Heart right ventricle (tissue), 16 donors: ENCODE measurements around the gene PARD6A. TPM values are rescaled to one million over a fixed set of nuclear protein-coding genes. Genes with fewer than 3 reads are reported as not detected.

ENCODE experiments used
- ATAC-seq, 8 donors: fragments of 200-7000 bp; cut with Tn5 transposase; one replicate each; pipeline ENCODE4 v1.9.1; 2020; ENCODE audit warnings: mild to moderate bottlenecking in 8 of 8, moderate library complexity in 8 of 8, moderate number of reproducible peaks in 1 of 8
- DNase-seq, 2 donors: peaks; one replicate each; pipeline ENCODE4 v3.0.0-alpha.2; 2020
- H3K27ac ChIP-seq, 10 donors: fragments of 200-600 bp; sonication (generic) in 2 of 10; one replicate each; pipeline versions ENCODE4 v1.5.0 to v1.8.0; 2020 to 2022; ENCODE audit warnings: mild to moderate bottlenecking in 3 of 10
- H3K27me3 ChIP-seq, 7 donors: fragments of 200-600 bp; one replicate each; pipeline ENCODE4 v1.8.0; 2021 to 2022; ENCODE audit warnings: mild to moderate bottlenecking in 2 of 7
- H3K36me3 ChIP-seq, 9 donors: fragments of 200-600 bp; sonication (generic) in 1 of 9; one replicate each; pipeline versions ENCODE4 v1.5.0 to v1.8.0; 2020 to 2022; ENCODE audit warnings: mild to moderate bottlenecking in 2 of 9
- H3K4me1 ChIP-seq, 9 donors: fragments of 200-600 bp; sonication (generic) in 1 of 9; one replicate each; pipeline versions ENCODE4 v1.5.0 to v1.8.0; 2020 to 2022; ENCODE audit warnings: mild to moderate bottlenecking in 4 of 9
- H3K4me3 ChIP-seq, 10 donors: fragments of 200-600 bp; sonication (generic) in 2 of 10; one replicate each; pipeline versions ENCODE4 v1.5.0 to v1.8.0; 2020 to 2022; ENCODE audit warnings: mild to moderate bottlenecking in 7 of 10, moderate library complexity in 2 of 10
- H3K9me3 ChIP-seq, 11 donors: fragments of 200-600 bp in 10 of 11; sonication (generic) in 2 of 11; one replicate each; pipeline versions ENCODE4 v1.5.0 to v1.8.0; 2013 to 2022; ENCODE audit warnings: mild to moderate bottlenecking in 2 of 11, control low read depth in 1 of 11, moderate library complexity in 1 of 11
- CTCF ChIP-seq, 9 donors: fragments of 200-600 bp; sonication (generic) in 2 of 9; IDR thresholded peaks; one replicate each; pipeline versions ENCODE4 v1.5.0 to v1.8.0; 2021 to 2022; ENCODE audit warnings: antibody characterized with exemption in 9 of 9, mild to moderate bottlenecking in 5 of 9, moderate library complexity in 1 of 9
- WGBS, 2 donors: extraction: QIAGEN DNeasy Blood & Tissue Kit; methylation state at CpG; one replicate each; pipeline ENCODE4 v1.1.7; 2013; ENCODE audit warnings: inconsistent platforms in 1 of 2; 5-methylcytosine and 5-hydroxymethylcytosine counted together
- intact Hi-C, 10 donors: fragments of 100-400 bp; cut with DNase I; formaldehyde crosslinking; loops; one replicate each; pipeline versions ENCODE4 v1.11.1 to v1.14.2; 2022
- polyA plus RNA-seq, 2 donors: library from polyadenylated mRNA; stranded (reverse); fragments of 200-250 nt; gene quantifications; one replicate each; pipeline ENCODE4 v1.2.3, GENCODE V29; 2013
- total RNA-seq, 10 donors: library from RNA; stranded (reverse); fragmentation: NEBNext Ultra II Directional in 3 of 10; extraction: Animal tissue kit (Norgen Biotek cat#: 25700) in 3 of 10; gene quantifications; one replicate each; pipeline versions ENCODE4 v1.2.1 to v1.2.4, GENCODE V29; 2021 to 2023
- donor health status: Arrhythmogenic right ventricular cardiomyopathy.
- donor health status: ischemic (EF 13 %, LVEDD 7.1; RV severe dilation, severe dysfunction).
- donor health status: healthy with polysubstance abuse.
- donor health status: DM: no; HTN: yes; CAD: no.
- donor health status: DM: no; HTN: no; CAD: no.
- donor health status: ischemic (EF 25% LVEDD 6.9; RV normal size, moderate dysfunction).
- donor health status: ischemic (EF 25% LVEDD 5.7; RV mildly dilated, moderate dysfunction).
- donor health status: healthy.
- donor health status: DM: yes; HTN: yes; CAD: no.
- donor health status: Ischemic cardiomyopathy.
- donor health status: ischemic (EF 35%, LVEDD 5.7; RV mildly dilated, moderate dysfunction).
- donor health status: nonischemic (EF 11% LVEDD 7.7; RV severe dilation, severe dysfunction).
- donor health status: DM: yes; HTN: yes; CAD: no.
- donor health status: PGD.
- donor health status: ischemic (EF 29% LVEDD 5.4; RV normal size, mild dysfunction).
- donor health status: nonischemic (EF 23%, LVEDD 6.1; RV moderate dilation, normal function).

Gene PARD6A
- total and polyA plus RNA-seq, 12 donors: 1.7 to 5.9 (median 2.4) TPM

GRCh38 chr16:67654403-67654911 lies 6.3 kb upstream of the PARD6A start:
- no peak for ATAC-seq
- H3K27me3 ChIP-seq: peaks cover 0 to 67% (median 57%) of the 10 kb centered on the region in 7 donors
- DNase-seq: peak in 1 of 2 donors; percentile 10
- H3K4me1 ChIP-seq: peaks cover 8 to 31% (median 16%) of the 10 kb centered on the region in 9 donors
- peaks cover 0 to 17% (median 0%) of the 10 kb centered on the region in 9 donors for H3K36me3 ChIP-seq
- H3K9me3 ChIP-seq: no peaks in the 10 kb centered on the region
- H3K27ac ChIP-seq: no peak overlapping the region
- TF ChIP-seq CTCF (IDR thresholded peaks at IDR 0.05): no peak
- 40 to 49% methylated on average over 30 of the region's 30 CpGs for WGBS, 2 donors
- H3K4me3 ChIP-seq: no peak overlapping the region
- intact Hi-C loops: loop anchor here in 2 of 10 donors (5.0 to 10.0 kb wide), 2 partner anchors 90 to 92 kb away; partner anchors contain the start of gene CTCF (in 2 of the 2)

- Histone ChIP-seq H3K9me3 (no peaks in the 10 kb centered on the region), H3K36me3 (peaks cover 0 to 17% (median 0%) of the 10 kb centered on the region in 9 donors), H3K4me1 (peaks cover 8 to 25% (median 19%) of the 10 kb centered on the region in 9 donors), H3K27ac (no peak overlapping the region), H3K27me3 (peaks cover 0 to 58% (median 48%) of the 10 kb centered on the region in 7 donors), H3K4me3 (no peak overlapping the region)
- intact Hi-C loops: loop anchor here in 1 of 10 donors (10.0 kb wide), 1 partner anchor 91 kb away; the partner anchor contains the start of gene CTCF
- no peak for DNase-seq
- WGBS, 2 donors: 73 to 74% methylated on average over 4 of the region's 4 CpGs
- no peak for TF ChIP-seq CTCF (IDR thresholded peaks at IDR 0.05)
- no peak for ATAC-seq
Measured at GRCh38 chr16:67655363-67655762, 5.4 kb upstream of the PARD6A start.

DNA sequence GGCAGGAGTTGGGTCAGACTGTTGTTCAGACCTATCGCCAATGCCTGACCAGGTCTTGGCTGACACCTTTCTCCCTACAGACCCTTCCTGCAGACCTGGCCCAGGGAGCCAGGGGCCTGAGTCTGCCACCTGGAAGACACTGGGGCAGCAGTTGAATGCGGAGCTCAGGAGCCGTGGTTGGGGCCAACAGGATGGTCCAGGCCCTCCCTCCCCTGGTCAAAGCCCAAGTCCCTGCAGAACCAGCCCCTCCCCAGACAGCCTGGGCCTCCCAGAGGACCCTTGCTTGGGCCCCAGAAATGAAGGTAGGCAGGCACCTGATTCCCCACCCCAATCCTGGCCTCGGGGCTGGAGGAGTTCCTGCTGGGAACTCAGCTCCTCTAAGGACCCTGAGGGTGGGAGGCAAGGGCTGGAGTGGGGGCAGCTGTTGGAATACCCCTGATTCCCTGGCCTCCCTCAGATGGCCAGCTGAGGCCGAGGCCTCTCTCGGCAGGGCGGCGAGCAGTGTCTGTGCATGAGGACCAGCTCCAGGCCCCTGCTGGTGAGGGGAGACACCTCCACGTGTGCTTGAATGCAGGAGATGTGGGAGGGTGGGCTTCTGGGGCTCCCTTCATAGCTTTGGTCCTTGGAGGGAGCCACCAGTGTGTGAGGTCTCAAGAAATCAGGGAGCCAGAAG lies 4.3 kb upstream of the PARD6A start:
- H3K27me3 ChIP-seq: peaks cover 0 to 47% (median 37%) of the 10 kb centered on the region in 7 donors
- peaks cover 13 to 32% (median 25%) of the 10 kb centered on the region in 9 donors for H3K4me1 ChIP-seq
- no peak for ATAC-seq
- intact Hi-C loops: loop anchor here in 1 of 10 donors (10.0 kb wide), 1 partner anchor 92 kb away; the partner anchor contains the start of gene CTCF
- no peak overlapping the region for H3K4me3 ChIP-seq
- H3K9me3 ChIP-seq: no peaks in the 10 kb centered on the region
- WGBS, 2 donors: 86 to 91% methylated on average over 9 of the region's 9 CpGs
- DNase-seq: no peak
- H3K27ac ChIP-seq: no peak overlapping the region
- H3K36me3 ChIP-seq: peaks cover 0 to 17% (median 0%) of the 10 kb centered on the region in 9 donors
- no peak for TF ChIP-seq CTCF (IDR thresholded peaks at IDR 0.05)

DNA sequence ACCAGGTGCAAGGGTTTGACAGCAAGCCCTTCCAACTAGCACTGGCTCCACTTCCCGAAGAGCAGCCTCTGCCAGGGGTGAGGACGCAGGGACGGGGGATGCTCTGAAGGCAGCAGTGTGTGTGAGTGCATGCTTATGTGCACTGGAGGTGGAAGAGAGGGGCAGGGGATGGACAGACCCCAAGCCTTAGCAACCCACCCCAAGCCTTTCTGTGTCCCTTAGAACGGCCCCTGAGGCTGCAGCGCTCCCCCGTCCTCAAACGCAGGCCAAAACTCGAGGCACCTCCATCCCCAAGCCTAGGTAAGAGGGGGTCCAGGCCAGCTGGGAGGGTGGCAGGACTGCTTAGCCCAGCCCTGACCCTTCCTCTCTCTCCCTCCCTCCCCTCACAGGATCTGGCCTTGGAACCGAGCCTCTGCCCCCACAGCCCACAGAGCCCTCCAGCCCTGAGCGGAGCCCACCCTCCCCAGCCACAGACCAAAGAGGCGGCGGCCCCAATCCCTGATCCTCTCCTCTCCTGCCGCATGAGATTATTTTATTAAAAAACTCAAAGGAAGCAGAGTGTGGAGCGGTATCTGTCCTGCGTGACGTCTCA lies 3.6 kb upstream of the PARD6A start:
- no peak overlapping the region for H3K27ac ChIP-seq
- TF ChIP-seq CTCF (IDR thresholded peaks at IDR 0.05): no peak
- H3K4me1 ChIP-seq: peaks cover 14 to 35% (median 27%) of the 10 kb centered on the region in 9 donors
- H3K36me3 ChIP-seq: peaks cover 0 to 17% (median 0%) of the 10 kb centered on the region in 9 donors
- DNase-seq (no peak), ATAC-seq (no peak)
- no peak overlapping the region for H3K4me3 ChIP-seq
- intact Hi-C loops: loop anchor here in 1 of 10 donors (10.0 kb wide), 1 partner anchor 92 kb away; the partner anchor contains the start of gene CTCF
- H3K9me3 ChIP-seq: no peaks in the 10 kb centered on the region
- H3K27me3 ChIP-seq: peaks cover 0 to 41% (median 31%) of the 10 kb centered on the region in 7 donors
- 95% methylated on average over 16 of the region's 16 CpGs for WGBS, 2 donors
